ENCODE measurements around the gene PRKCZ. TPM values are rescaled to one million over a fixed set of nuclear protein-coding genes. Genes with fewer than 3 reads are reported as not detected.
"Not testable (repeated sequence)": the region's sequence is repeated elsewhere in the genome, so short reads cannot be mapped to it uniquely, and the experiment has no call there.

Gene PRKCZ
- total RNA-seq, 3 donors from 2014 or later (not counting 1 experiment from before 2014, with no cell fraction given): 25.1 to 37.1 (median 30.5) TPM

GRCh38 chr1:2146836-2147517, 96.8 kb downstream of the PRKCZ start:
- no peak overlapping the region for H3K4me3 Mint-ChIP-seq
- intact Hi-C loops (cut with micrococcal nuclease): no loop called here
- H3K27ac Mint-ChIP-seq: no peak overlapping the region
- no peak for ATAC-seq
- no peaks in the 10 kb centered on the region for H3K9me3 Mint-ChIP-seq
- H3K27me3 ChIP-seq (ENCODE audit: control insufficient read depth, insufficient read depth, low read length): no peaks in the 10 kb centered on the region
- 92% methylated on average over 11 of the region's 11 CpGs for WGBS (ENCODE audit: insufficient coverage)
- no peak overlapping the region for H3K4me3 ChIP-seq (ENCODE audit: low read length)
- no peak overlapping the region for H3K27ac ChIP-seq (ENCODE audit: low read length)
- H3K27me3 Mint-ChIP-seq (ENCODE audit: low read depth in 2 of 2): no peaks in the 10 kb centered on the region
- H3K4me1 Mint-ChIP-seq: no peaks in the 10 kb centered on the region
- H3K9me3 ChIP-seq (ENCODE audit: control insufficient read depth, insufficient read depth, low read length): no peaks in the 10 kb centered on the region
- H3K36me3 Mint-ChIP-seq: no peaks in the 10 kb centered on the region
- H3K36me3 ChIP-seq (ENCODE audit: control insufficient read depth, insufficient read depth, low read length): peaks cover 3% of the 10 kb centered on the region
- no peak for TF ChIP-seq CTCF (IDR thresholded peaks at IDR 0.05)
- peaks cover 41% of the 10 kb centered on the region for H3K4me1 ChIP-seq (ENCODE audit: control insufficient read depth, insufficient read depth, low read length)
- DNase-seq: no peak

- H3K4me3 ChIP-seq (ENCODE audit: low read length); H3K36me3 Mint-ChIP-seq; intact Hi-C loops (cut with micrococcal nuclease); H3K9me3 Mint-ChIP-seq; H3K27me3 Mint-ChIP-seq (ENCODE audit: low read depth in 2 of 2); H3K27me3 ChIP-seq (ENCODE audit: control insufficient read depth, insufficient read depth, low read length); DNase-seq; H3K27ac Mint-ChIP-seq; H3K27ac ChIP-seq (ENCODE audit: low read length); ATAC-seq; H3K9me3 ChIP-seq (ENCODE audit: control insufficient read depth, insufficient read depth, low read length); H3K4me3 Mint-ChIP-seq; H3K4me1 Mint-ChIP-seq; H3K36me3 ChIP-seq (ENCODE audit: control insufficient read depth, insufficient read depth, low read length): not testable (repeated sequence)
- WGBS (ENCODE audit: insufficient coverage): 97% methylated on average over 5 of the region's 5 CpGs
- peaks cover 41% of the 10 kb centered on the region for H3K4me1 ChIP-seq (ENCODE audit: control insufficient read depth, insufficient read depth, low read length)
These were observed 97.7 kb downstream of the PRKCZ start for GRCh38 chr1:2147869-2148268.

- Histone ChIP-seq H3K9me3 (ENCODE audit: control insufficient read depth, insufficient read depth, low read length) (no peaks in the 10 kb centered on the region), H3K4me1 (ENCODE audit: control insufficient read depth, insufficient read depth, low read length) (peaks cover 41% of the 10 kb centered on the region), H3K36me3 (ENCODE audit: control insufficient read depth, insufficient read depth, low read length) (peaks cover 5% of the 10 kb centered on the region), H3K4me3 (ENCODE audit: low read length) (no peak overlapping the region), H3K27me3 (ENCODE audit: control insufficient read depth, insufficient read depth, low read length) (no peaks in the 10 kb centered on the region), H3K27ac (ENCODE audit: low read length) (peak overlapping the region; percentile 44)
- Mint-ChIP-seq H3K9me3 (no peaks in the 10 kb centered on the region), H3K27ac (no peak overlapping the region), H3K27me3 (ENCODE audit: low read depth in 2 of 2) (no peaks in the 10 kb centered on the region), H3K4me3 (no peak overlapping the region), H3K4me1 (no peaks in the 10 kb centered on the region), H3K36me3 (no peaks in the 10 kb centered on the region)
- WGBS (ENCODE audit: insufficient coverage): 44% methylated on average over 14 of the region's 14 CpGs
- DNase-seq (peak in 1 of 2 donors; percentile 83), ATAC-seq (peak; percentile 66 to 77 (median 77))
- TF ChIP-seq CTCF (IDR thresholded peaks at IDR 0.05): no peak
- intact Hi-C loops (cut with micrococcal nuclease): no loop called here
These were observed 98.5 kb downstream of the PRKCZ start for GRCh38 chr1:2148691-2149090.

- no peak for TF ChIP-seq CTCF (IDR thresholded peaks at IDR 0.05)
- Histone ChIP-seq H3K4me1 (ENCODE audit: control insufficient read depth, insufficient read depth, low read length) (peaks cover 41% of the 10 kb centered on the region), H3K27ac (ENCODE audit: low read length) (peak overlapping the region; percentile 17)
These were observed 100.6 kb downstream of the PRKCZ start for GRCh38 chr1:2150801-2151200.

More at GRCh38 chr1:2150801-2151200, 100.6 kb downstream of the PRKCZ start:
- Mint-ChIP-seq H3K4me1 (peaks cover 0 to 7% of the 10 kb centered on the region in 2 donors), H3K36me3 (no peaks in the 10 kb centered on the region), H3K9me3 (peaks cover 0 to 3% of the 10 kb centered on the region in 2 donors), H3K27ac (no peak overlapping the region), H3K4me3 (no peak overlapping the region), H3K27me3 (ENCODE audit: low read depth in 2 of 2) (no peaks in the 10 kb centered on the region)
- Histone ChIP-seq H3K9me3 (ENCODE audit: control insufficient read depth, insufficient read depth, low read length) (no peaks in the 10 kb centered on the region), H3K27me3 (ENCODE audit: control insufficient read depth, insufficient read depth, low read length) (no peaks in the 10 kb centered on the region), H3K36me3 (ENCODE audit: control insufficient read depth, insufficient read depth, low read length) (peaks cover 5% of the 10 kb centered on the region), H3K4me3 (ENCODE audit: low read length) (no peak overlapping the region)
- ATAC-seq (peak in 1 of 3 donors; percentile 13), DNase-seq (no peak)
- intact Hi-C loops (cut with micrococcal nuclease): no loop called here
- 90% methylated on average over 19 of the region's 19 CpGs for WGBS (ENCODE audit: insufficient coverage)
